HG03280 (cell line): ENCODE measurements around the gene ZBTB18.

Experiments
- ATAC-seq: cut with Tn5 transposase; IDR thresholded peaks from one replicate; pipeline ENCODE4 v1.9.1; 2021; ENCODE audit warnings: mild to moderate bottlenecking, moderate library complexity; ENCODE audit not compliant: unreplicated experiment

Gene ZBTB18

DNA sequence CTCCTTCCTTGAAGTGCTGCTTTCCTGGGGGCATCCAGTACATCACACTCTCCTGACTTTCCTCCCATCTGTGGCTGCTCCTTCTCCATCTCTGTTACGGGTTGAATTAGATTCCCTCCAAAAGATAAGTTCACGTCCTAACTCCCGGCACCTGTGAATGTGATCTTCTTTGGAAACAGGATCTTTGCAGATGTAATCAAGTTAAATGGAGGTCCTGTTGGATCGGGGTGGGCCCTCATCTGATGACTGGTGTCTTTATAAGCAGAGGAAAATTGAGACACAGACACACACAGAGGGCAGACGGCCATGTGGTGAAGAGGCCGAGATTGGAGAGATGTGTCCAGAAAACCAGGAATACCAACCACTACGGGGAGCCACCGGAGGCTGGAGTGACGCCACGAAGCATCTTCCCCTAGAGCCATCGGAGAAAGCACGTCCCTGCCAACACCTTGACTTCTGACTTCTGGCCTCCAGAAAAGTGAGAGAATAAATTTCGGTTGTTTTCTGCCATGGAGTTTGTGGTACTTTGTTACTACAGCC, 36.0 kb downstream of the ZBTB18 start:
- no peak for ATAC-seq

DNA sequence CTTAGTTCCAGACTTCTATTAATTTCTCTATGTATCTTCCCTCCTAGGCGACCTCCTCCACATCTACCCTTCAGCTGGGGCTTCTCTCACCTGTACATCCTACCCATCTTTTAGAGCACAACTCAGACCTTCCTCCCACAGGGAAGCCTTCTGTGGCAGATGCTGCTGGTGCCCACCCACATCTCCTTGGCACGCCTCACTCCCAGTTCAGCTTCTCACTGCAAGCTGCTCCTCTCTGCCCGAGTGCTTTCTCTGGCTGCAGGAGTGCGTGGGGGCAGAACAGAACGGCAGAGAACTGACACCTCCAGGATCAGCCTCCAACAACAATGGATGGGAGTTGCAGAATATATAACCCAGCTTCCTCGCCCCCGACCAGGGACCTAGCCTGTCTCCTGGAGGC, 36.5 kb downstream of the ZBTB18 start:
- no peak for ATAC-seq

DNA sequence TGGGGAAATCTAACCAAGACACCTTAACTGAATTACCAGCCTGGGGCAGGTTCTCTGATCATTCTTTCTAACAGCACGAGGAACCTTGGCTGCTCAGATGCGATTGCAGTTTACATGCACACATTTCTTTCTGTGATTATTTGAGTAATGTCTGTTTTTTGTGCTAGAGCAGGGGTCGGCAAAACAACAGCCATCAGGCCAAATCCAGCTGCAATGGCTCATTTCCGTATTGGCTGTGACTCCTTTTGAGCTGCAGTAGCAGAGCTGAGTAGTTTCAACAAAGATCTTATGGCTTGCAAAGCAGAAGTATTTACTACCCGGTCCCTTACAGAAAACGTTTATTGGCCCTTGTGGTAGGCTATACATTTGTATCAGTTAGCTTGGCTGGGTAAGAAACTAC, 37.1 kb downstream of the ZBTB18 start:
- no peak for ATAC-seq

DNA sequence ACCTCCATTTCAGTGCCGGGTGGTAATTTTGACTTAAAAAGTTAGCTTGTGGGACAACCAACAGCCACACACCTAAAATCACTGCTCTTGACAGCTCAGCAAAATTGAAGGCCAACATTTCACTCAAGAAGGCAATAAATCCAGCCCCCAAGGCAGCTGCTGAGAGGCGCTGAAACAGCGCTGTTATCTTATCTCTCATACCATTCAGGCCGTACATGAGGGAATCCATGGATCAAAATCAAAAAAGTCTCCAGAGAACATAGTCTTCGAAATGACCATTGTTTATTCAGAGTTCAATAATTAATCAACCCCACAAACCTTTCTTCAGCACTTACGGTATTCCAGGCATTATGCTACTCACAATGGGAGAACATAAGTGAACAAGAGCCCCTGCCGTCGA, 38.5 kb downstream of the ZBTB18 start:
- no peak for ATAC-seq

DNA sequence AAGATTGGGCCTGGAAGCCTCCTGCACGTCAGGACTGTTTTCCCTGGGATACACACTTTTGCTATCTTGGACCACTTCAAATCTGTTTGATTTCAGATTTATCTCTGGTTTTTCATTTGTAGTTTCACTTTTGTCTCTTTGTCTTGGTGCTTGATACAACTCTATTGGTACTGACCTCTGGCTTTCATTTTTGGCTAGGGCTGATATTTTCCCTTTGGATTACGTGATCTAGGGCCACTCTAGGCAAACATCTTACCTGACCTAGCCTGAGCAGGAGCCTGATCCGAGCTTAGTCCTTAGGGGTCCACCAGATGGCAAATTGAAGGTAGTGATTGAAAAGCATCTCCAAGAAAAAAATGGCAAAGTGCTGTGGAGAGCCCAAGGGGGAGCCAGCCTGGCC, 39.6 kb downstream of the ZBTB18 start:
- no peak for ATAC-seq

DNA sequence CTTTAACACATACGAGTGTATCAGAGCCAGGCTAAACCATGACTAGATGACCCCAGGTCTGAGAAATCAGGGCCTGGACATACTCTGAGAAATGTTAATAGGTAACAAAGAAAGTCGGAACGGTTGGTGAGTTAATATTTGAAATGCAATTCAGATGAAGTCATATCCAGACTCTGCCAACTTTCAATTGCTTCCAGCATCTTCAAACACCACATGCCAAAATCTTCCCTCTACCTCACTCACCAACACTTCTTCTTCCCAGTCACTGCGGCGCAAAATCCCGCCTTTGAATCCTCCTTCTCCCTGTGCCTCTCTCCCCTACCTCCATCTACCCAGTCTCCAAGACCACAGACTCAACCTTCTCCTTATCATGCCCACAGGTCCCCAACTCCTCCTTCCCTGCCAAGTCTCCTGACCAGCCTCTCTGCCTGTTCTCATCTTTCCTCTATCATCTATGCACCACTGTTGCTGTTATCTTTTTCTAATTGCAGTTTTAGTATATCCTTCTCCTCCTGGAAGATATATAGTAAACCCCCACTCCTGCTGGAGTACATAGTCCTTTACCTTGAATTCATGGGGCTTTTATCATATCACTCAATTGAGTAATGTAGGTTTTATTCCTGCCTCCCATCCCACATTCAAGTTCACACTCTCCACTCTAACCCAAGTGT, 41.3 kb downstream of the ZBTB18 start:
- ATAC-seq, result no peak

DNA sequence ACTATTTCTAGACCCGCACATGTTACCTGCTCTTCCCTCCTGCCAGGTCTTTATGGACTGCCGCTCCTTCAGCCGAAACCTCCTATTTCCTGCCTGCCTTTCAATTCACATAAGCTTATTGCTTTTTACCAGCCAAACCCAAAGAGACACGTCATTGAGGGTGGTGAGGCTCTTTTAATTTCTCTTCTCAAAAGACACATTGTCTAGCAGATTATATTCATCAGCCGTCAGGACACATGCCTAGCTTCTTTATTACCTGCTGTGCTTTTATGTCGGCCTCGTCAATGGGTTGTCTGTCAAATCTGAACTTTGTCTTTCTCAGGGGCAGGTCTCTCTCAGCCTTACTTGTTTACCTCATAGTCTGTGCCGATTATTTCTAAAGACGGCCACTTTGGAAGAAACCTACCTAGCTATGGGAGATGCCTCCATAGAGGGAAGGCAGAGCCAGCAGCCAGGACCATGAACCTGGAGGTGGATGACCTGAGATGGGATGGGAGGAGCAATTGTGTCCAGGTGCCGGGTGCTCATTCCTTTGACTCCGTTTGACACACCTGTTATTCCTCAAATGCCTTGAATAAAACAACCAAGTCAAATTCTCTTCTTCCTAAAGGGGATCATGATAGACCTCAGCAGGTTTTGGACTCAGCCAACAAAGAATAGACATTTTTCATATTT, 42.0 kb downstream of the ZBTB18 start:
- ATAC-seq, result no peak

DNA sequence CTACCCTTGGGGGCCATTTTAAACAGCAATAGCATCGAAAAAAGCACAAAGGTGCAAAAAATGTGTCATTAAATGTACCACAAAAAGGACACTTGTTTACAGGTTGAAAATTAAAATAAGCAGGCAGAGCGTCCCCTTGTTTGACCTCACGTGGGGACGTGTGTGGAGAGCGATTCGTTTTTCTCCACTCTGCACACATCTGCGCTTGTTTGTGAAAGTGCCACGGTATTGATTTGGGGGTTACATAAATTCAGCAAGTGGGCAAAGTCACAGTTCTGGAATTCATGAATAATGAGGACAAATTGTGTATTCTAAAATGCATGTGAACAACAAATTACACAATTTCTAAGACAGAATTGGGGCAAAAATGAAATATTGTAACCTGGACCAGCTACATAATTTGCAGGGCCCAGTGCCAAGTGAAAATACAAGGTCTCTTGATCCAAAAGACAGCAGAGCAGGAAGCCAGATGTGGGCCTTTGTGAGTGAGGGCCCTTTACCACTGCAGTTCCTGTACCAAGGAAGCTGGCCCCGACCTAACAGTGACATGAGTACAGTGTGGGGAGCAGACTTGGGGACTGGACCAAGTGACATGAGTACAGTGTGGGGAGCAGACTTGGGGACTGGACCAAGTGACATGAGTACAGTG, 43.9 kb downstream of the ZBTB18 start:
- no peak for ATAC-seq

DNA sequence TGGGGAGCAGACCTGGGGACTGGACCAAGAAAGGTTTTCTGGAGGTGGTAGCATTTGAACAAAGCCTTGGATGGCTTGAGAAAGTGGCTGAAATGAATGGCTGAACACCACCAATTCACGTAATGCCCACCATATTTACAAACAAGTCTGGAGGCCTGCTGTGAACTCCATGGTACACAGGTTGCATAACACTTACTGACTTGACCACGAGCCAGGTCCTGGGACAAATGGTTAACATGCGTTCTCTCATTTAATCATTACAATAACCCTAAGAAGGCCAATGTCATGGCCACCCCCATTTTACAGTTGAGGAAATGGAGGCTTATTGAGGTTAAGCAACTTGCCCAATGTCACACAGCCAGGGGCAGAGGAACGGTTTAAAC, 44.4 kb downstream of the ZBTB18 start:
- ATAC-seq, result no peak

DNA sequence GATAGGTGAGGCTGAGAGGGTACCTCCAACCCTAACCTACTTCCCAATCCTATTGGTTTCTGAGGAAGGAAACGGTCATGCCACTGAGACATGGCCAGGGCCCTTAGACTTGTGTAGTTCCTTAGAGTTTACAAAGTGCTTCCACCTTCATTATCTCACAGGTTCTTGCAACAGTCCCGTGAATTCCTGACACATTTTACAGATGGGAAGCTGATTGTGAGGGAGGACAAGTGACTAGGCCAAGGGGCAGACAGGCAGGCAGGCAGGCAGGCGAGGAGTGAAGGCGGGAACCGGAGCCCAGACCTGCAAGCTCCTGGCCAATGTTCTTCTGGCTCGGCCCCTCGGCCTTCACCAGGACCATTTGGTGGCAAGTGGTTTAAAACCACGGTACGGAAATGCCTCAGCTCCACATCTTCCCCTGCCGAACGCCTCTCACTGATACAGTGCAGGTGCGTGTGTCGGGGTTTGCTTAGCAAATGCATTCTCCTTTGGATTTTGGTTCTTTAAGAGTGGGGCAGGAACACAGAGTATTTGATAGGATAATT, 45.1 kb downstream of the ZBTB18 start:
- no peak for ATAC-seq

DNA sequence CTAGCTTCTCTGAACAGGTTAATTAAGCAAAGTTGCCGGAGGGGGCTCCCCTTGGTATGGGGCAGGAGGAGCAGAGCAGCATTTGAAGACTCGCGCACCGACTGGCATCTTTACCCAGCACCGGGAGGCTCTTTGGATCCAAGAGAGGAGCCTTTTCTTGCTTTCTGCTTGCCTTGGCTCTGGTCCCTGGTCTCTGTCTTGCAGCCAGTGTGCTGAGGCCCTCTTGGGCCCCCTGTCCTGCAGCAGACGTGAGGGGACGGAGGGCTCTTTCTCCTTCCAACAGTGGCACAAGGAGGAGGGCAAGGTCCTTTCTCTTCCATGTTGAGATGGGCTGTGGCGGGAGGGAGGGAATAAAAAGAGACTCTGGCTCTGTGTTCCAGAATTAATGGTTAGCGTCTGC, 45.6 kb downstream of the ZBTB18 start:
- ATAC-seq, result no peak

DNA sequence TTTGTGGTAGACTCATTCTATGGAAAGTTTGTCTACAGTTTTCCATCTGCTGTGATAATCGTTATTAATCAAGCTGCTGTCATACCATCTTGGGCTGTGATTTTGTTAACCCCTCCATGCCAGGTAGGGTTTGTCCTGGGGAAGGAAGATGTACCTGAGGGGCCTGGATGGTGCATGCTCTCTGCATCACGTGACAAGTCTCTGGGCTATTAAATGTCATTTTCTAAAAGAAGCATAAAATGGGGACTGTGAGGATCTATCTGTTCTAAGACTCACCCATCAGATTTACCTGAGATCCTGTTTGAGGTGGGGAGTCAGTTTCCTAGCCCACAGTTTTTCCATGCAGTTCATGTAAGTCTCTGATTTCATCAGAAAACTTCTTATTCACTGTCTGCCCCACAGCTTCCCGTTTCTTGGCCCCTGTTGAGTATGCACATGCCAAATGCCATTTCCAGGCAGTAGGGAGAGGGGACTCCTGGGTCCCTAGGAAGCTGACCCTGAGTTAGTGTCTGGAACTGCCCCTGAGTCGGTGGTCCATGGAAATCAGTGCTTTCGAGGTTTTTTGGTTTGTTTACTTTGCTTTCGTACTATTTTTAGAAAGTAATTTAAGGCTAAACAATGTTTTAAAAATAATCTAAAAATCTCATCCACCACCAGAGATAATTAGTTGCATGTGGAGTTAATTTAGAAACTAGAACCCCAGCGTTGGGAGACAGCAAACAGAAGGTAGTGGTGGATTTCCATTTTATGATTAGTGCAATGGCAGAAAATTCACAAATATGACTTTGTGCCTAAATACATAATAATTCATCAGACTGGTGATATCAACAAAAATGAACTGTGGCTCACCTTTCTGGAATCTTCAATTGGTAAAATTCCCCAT, 46.7 kb downstream of the ZBTB18 start:
- ATAC-seq, result no peak

DNA sequence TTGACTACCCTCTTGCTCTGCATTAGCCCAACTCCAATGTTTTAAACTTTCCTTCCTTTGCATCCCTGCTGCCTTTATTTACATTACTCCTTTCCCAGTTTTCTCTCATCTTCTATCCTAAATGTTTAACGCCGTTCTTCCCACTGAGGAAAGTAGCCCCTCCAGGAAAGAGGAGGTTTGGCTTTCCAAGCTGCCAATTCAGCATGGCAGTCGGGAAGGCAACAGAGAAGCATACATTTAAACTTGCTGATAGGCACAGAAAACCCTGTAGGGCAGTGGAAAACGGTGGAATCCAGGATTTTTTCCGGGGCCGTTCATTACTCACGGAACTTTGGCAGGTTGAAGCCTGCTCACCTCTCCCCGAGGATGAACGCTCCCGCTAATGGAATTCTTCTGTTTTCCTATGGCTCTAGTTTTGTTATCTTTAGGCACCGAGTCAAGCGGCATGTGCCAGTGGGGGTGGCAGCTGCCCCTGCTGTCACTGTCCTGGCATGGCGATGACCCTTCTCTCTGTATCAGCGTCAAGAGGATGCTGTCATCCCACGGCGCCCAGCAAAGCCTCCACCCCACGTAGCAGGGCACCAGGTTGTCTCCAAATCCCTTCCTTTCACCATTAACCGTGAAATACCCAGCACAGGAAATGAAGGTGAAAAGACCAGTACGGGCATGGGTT, 48.3 kb downstream of the ZBTB18 start:
- ATAC-seq, result no peak

DNA sequence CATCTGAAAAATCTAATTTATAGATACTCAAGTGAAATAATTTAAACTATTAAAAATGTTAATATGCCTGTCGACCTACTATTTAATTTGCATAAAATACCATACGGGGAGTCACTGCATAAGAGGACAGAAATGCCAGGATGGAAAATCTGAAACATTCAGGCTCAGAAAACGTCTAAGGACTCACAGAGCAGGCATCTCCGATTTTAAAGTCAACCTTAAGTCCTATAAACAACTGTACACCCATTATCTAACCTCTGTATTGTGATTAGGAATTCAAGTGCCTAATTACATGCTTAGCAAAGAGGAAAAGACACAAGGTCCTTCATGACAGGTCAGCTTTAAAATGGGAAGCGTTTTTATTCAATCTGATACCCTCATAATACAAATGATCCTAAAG, 49.2 kb downstream of the ZBTB18 start:
- ATAC-seq, result no peak

DNA sequence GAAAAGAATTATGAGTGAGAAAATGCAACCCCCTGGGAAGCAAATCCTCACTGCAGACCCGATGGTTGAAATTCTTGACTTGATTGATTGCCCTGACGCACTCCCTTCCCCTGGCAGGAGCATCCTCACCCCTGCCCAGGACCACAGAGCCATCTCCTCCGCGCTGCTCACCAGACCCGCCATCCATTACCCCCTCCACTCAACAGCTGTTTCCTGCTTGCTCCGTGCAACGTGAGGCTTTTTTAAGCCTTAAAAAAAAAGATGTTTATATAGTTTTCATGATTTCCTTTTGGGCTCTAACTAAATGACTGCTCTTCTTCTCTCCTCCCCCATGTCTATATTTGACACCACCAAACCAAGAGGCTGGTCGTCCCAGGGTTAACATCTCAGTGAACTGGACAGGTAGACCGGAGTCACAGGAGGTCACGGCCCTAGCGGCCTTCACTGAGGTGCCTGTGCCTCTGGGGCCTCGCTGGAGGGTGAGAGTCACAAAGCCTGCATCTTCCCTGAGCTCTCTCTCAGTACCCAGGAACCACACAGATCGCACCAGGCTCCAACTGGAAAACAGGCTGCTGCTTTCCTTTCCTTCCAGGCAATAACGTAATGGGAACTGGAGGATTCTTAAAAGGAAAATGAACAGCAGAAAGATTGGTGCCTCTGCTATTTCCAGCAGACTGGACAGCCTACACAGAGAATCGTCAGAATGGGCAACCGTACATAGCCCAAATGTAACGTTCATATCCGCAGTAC, 49.8 kb downstream of the ZBTB18 start:
- no peak for ATAC-seq

DNA sequence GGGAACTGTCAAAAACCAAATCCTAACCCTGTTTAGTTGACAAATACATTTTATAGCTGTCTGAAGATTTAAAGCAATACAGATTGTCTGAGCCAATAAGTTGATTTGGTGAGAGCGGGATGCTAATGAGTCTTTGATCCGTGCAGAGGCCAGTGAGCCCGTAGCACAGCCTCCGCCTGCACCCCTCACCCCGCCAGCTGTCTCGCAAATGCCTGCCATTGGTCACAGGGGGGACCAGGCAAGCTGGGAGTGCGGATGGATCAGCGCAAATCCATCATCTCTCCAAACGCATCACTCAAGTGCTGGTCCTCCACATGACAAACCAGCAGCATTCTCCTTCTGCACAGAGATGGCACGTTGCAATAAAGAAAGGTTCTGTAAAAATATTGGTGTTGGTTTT, 51.0 kb downstream of the ZBTB18 start:
- no peak for ATAC-seq

DNA sequence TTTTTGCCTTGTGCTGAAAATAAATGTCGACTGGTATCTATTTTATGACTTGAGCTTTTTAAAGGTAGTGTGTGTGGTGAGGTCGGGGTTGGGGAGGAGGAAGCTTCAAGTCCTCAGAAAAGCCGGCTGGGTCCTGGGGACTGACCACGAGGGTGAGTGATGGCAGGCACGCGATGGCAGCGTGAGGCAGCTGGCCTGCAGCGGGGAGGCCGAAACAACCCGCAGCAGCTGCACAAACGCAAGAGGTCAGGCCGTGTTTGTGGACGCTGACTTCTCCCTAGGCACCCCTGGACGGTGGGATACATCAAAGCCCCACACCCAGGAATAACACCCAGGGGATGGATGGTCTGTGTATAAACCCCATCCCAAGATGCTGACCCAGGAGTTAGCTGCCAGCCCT, 51.4 kb downstream of the ZBTB18 start:
- no peak for ATAC-seq

DNA sequence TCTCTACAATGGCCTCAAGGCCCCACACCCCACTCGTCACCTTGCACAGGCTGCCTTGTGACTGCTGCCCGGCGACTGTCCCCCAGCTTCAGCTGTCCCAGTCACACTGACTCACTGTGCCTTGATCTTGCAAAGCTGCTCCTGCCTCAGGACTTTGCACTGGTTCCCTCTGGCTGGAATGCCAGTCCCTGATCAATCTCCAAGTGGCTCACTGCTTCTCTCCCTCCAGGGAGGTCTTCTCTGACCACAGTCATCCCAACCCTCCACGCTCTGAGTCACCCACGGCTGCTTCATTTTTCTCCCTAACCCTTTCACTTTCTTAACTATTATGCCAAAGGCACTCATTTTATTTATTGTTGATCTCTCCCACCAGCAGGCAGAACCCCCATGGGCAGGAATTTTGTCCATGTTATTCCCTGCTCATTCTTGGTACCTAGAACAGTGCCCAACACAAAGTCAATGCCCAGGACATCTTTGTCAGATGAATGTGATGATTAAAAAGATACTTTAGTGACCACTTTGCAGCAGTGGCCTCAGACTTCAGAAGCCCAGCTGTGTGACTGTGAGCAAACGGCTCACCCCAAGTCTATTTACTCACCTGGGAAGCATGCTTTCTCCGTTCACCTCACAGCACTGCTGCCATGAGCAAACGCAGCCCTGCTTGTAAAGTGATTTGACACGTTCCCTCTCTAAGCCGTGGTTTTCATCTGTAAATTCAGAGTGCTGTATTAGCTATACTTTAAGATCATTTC, 53.4 kb downstream of the ZBTB18 start:
- no peak for ATAC-seq

DNA sequence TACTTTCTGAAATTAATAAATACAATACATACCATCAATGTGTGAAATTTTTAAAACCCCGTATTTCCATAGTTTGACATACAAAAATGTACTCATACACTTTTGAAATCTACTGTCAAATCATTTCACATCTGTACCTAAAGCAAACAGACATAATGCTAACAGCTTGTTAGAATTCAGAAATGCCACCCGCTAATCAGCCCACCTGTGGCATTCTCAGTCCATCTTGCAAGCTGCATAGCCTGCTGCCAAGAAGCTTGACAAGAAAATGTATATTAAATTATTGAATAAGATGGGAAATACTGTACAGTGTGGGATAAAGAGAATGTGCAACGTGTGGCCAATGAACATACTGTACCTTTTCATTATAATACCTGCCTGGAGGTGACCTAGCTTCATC, 55.1 kb downstream of the ZBTB18 start:
- no peak for ATAC-seq
